Hematopoietic multipotent progenitor cell treated with erythropoietin and hydrocortisone succinate and interleukin-3 and kit ligand, for 6 days (in vitro differentiated cells): Measurements from ENCODE around the gene COX17.
"Not testable (repeated sequence)": the region's sequence is repeated elsewhere in the genome, so short reads cannot be mapped to it uniquely, and the experiment has no call there.

ENCODE experiments used
- DNase-seq: peaks from one replicate; pipeline ENCODE4 v3.0.0-alpha.2; 2015

The COX17 gene, protein sequence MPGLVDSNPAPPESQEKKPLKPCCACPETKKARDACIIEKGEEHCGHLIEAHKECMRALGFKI

DNA sequence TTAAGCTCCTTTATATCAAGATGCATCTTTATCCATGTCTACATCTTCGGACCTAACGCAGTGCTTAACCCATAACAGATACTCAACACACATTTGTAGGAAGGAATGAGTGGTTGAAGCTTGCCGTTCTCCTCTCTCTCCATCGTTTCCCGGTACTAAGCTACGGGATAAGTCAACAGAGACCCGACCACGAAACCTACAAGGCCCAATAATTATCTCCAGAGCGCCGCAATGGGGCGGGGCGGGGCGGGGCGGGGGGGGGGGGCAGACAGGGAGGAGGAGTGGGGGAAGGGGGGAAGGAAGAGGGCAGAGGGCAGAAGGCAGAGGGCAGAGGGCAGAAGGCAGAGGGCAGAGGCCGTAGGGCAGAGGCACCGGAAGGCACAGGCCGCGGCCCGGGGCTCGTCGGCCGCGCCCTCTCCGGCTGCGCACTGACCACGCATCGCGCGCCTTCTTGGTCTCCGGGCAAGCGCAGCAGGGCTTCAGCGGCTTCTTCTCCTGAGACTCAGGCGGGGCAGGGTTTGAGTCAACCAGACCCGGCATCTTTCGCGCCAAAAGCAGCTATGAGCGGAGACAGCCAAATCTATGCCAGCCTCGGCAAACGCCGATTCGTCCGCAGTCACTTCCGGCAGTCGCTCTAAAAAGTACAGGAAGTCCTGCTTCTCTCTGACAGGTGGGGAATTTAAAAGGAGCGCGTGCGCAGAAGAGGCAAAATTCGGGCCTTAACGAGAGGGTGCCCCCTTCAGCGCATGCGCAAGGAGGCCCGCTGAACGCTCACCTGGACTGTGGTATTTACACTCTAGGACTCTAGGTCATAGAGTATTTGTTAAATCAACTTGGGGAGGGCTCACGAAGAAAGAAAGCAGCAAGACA is at the start of gene COX17:
TSS of gene COX17 (minus strand) at position 636 of the 870 bp plus-strand sequence. CDS start at position 540, 96 bp downstream.
- DNase-seq: peak; percentile 99

DNA sequence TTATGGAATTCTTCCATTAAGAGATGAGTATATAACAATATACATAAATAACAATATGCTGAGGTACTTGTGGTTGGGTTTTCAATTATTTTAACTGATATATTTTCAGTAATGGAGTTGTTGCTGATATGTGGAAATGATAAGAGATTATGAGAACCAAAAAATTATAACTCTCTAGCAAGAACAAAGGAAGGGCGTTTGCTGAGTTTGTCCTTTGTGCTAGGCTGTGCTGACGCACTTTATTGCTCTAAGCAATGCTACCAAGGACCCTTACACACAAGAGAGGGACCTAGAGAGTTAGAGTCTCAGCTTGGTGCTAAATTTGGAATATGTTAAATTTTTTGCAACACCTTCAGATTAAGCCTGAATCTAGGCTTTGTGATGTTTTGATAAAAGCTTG is 49.7 kb upstream of the COX17 start:
- DNase-seq: no peak

DNA sequence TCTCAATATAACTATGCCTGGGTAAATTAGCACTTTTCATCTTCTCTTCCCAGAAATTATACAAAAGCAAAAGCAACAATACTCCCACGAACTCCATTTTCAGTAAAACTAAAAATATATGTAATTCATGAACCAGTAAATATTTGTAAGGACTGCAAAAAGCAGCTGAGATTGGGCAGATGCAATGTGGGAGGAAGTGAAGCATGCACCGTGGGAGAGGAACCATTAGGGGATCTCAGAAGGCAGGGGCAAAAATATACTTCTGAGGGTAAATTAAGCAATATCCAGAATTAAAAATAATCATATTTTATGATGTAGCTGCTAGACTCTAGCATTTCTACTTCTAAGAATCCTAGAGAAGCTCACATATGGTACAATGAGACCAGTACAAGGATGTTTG is 45.8 kb upstream of the COX17 start:
- DNase-seq: no peak

DNA sequence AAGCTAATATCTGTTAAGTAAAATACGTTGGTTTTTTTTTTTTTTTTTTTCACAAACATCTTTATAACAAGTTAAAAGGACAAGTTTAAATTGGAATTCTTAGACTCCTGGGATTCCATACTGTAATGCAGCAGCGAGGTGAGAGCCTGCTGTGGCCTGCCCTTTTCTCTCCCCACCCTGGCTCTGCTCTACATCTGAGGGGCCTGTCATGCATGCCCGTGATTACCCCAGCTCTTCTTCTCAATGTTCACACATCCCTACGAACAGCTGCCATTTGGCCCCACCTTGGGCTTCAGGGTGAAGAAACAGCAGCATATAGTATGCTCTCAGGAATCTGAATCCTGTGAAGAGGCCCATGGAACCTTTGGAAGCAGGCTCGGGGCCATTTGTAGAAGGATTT is 40.3 kb upstream of the COX17 start:
- DNase-seq: no peak

DNA sequence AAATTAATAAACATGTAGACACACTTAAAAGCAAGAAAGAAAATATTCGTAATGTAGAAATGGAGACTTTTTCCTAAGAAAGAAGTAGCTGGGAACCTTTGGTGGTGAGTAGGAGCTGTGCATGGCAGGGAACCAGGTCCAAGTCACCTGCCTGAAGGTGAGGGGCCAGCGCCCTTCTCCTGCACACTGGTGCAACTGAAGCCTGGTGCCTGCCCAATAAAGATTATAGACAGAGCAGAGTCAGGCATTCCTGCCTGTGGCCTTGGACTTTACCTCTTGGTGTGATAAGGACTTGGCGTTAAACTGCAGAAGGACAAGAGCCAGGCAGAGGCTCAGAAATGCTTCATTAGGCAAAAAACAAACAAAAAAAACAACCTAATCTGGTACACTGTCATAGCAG is 39.8 kb upstream of the COX17 start:
- DNase-seq: no peak

DNA sequence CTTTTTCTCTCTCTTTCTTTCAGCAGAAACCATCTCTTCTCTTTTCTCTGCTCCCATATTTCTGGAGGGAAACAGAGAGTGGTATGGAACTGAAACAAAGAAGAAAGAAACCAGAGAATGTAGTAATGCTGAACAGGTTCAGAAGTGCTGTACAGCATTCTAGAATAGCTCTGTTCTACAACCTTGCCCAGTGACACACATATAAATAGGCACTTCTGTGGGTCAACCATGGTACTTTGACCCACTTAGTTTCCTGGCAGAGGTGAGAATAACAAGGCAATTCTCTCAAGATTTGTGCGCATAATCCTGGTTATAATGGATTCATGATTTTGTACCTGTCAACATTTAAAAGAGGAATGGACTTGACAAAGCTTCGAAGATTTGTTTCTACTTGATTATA is 37.9 kb upstream of the COX17 start:
- no peak for DNase-seq

DNA sequence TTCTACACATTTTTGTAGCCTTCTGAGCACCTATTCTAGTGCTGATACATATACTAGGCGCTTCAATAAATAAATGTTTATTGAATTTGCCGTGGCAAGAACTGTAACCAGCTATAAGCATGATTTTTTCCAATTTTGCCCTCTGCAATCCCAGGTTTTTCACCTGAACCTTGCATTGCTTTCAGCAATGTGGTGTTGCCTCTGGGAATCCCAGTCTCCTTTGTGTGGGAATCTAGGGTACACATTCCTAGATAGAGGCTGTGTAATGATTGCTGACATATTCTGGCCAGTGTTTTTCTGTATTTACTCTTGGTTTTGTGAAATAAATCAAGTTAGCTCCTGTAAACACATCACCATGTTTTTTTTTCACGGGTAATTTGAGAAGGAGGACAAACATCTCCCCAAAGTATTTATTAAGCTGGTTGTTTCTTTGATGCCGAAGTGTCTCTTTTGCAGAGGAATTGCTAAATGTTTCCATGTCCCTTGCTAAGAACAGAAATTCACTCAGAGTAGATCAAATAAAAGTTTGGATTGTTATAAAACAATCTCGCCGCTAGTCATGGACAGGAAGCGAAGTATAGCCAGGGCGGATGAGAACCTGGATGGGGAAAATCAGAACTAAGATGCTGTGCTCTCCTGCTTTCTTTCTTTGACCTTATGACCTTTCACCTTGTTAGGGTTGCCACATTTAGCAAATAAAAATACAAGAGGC is 26.8 kb upstream of the COX17 start:
- DNase-seq: no peak

DNA sequence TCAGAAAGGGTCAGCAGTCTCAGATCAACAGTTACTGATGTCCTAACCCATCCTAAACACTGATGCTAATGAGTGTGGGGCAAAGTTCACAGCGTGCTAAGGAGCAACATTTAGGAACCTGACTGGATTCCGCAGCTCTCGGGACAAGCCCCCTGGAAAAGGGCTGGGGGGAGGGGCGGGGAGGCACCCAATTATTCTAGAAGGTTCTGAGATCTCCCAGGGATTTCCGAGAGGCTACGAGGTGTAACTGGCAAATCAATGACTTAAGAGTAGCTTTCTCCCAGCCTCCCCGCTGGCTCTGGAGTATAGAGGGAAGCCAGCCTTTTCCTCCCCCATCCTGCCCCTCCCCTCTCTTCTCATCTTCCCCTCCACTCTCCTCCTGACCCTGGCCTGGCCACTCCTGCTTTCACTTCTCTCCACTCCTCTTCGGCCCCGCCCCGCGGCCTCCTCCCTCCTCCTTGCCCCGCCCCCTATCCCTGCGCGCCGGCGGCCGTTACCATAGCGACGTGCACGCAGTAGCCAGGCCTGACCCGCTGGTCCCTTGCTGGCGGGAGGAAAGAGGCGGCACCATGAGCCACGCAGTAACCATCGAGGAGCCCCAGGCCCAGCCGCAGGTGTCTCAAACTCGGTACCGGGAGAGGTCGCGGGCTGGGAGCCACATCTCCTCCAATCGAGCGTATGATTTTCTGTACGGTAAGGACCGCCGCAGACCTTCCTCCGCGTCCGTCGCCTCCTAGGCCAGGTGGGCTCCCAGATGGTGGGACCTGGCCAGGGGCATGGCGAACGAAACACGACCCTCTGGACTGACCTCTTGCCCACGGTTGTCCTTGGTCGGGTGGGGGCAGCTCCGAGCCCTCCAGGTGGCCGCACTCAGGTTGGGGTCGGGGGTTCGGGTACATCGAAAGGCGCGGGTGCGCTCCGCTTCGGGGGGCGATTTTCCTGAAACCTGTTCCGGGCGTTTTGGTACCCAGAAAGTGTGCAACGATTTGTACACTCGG is 25.6 kb upstream of the COX17 start, which contains the start of gene CFAP91:
TSS of gene CFAP91 (plus strand) at position 493 of the 998 bp plus-strand sequence. CDS start at position 570, 77 bp downstream.
- peak; percentile 91 for DNase-seq

DNA sequence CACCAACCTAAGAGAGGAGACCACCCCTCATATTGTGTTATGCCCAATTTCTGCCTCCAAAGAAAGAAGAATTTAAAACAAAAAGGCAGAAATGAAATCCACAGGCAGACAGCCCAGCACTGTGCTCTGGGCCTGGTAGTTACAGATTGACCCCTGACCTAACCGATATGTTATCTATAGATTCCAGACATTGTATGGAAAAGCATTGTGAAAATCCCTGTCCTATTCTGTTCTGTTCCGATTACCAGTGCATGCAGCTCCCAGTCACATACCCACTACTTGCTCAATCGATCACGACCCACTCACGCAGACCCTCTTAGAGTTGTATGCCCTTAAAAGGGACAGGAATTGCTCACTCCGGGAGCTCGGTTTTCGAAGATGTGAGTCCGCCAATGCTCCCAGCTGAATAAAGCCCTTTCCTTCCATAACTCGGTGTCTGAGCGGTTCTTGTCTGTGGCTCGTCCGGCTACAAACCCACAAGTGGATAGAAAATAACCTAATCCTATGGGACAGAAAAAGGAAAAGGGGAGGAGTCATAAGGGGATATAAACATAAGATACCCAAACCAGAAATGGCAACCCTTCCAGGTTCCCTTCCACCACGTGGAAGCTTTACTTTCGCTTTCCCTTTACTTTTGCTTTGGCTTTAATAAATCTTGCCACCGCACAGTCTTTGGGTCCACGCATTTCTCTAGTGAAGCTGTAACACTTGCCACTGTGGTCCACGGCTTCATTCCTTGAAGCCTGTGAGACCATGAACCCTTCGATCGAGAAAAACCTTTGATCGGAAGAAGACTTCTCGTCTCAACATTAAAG is 23.9 kb upstream of the COX17 start:
- DNase-seq: peak; percentile 27

DNA sequence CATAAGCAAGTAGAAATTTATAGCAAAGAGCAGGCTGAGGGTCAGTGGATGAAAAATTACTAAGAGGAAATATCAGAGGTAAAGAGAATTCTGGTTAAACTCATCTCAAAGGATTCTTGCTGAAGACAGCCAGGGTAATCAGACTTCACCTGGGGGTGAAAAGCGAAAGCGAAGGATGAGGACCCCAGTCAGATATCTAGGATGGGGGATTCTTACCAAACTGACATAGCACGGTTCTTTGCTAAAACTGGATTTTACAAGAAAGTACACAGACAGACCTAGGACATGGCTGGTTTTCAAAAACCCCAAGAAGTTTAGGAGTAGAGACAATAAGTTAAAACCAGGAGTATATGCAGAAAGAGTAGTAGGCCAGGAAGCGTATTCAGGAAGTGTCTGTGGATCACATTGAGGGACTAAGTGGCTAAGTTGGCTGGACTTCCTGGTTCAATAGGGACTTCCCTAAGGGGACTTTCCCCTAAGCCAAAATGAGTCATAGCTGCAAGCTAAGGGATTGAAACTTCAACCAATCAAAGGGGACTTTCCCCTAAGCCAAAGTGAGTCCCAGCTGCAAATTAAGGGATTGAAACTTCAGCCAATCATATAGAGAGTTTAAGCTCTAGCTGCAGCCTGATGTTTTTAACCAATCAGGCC is 23.2 kb upstream of the COX17 start:
- no peak for DNase-seq

DNA sequence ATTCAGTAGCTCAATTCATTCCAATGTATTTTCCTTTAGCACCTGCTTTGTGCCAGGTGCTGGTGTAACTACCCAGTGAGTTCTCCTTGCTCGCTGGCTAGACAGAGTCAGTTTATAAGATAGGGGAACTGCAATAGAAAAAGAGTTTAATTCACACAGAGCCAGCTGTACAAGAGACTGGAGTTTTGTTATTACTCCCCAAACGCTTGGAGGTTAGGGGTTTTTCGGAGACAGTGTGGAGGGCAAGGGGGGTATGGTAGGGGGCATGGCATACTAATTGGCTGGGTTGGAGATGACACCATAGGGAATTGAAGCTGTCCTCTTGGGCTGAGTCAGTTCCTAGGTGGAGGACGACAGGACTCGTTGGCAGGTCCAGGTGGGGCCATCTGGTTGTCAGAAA is 20.2 kb upstream of the COX17 start:
- no peak for DNase-seq

DNA sequence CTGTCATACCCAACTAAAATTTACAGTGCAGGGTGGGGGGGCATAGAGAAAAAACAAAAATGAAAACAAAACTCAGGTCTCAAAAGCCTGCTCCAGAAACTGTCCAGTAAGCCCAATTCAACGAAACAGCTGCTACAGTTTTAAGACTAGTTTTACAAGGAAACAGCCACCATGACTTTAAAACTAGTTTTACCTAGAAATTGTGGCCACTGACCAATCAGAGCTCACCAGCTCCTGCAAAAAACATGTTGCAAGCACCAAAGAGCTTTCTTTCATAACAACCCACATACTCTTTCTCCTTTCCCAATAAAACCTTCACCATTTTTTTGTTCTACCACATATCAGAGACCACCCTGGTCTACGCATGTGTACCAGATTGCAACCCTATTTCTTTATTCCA is 18.3 kb upstream of the COX17 start:
- peak; percentile 27 for DNase-seq

DNA sequence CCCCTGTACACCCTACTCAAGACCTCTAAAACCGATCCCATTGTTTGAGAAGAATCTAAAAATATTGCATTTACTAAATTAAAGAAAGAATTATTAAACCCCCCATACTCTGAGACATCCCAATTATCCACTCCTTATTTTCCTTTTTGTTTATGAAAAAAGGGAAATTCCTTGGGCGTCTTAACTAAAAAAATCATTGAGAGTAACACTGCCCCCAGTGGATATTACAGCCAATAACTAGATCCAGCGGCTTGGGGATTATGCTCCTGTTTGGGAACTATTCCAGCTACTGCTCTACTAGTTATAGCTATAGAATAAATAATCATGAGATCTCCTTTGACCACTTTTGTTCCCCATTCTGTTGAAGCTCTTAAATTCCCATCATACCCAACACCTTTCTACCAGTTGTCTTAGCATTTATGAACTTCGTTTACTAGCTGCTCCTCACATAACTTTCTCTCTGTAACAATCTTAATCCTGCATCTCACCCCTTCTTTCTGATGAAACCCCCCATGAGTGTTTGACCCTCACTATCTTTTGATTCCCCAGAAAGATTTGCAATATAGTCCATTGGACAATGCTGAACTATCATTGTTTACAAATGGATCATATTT is 12.9 kb upstream of the COX17 start:
- DNase-seq: peak; percentile 61

DNA sequence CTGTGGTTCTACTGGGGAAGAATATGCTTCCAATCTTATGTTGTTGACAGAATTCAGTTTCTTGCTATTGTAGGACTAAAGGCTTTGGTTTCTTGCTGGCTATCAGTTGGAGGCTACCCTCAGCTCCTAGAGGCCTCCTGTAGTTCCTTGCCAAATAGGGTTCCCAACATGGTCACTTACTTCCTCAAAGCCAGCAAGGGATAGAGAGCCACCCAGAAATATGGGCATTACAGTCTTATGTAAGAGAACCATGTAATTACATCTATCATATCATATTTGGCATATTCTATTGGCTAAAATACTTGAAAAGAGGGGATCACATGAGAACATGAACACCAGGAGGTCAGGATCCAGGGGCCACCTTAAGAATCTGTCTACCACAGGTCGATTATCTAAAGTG is 6.2 kb upstream of the COX17 start:
- no peak for DNase-seq

DNA sequence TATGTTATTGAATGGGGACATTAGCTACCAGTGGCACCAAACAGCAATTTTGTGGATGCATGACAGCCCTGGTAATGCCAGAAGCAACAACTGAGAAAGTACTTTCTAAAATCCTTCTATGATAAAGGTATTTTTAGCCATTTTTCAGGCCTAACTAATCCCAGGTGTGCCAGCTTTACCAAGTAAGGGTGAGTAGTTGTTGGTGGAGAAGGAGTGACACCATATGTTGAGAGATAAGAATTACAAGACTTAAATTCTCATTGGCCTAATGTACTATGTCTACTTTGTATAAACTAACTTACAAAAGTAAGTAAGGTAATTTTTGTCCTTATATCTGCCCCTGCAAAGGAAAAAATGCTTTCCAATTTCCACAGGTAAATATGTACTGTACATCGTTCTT is 4.1 kb upstream of the COX17 start:
- peak; percentile 65 for DNase-seq

DNA sequence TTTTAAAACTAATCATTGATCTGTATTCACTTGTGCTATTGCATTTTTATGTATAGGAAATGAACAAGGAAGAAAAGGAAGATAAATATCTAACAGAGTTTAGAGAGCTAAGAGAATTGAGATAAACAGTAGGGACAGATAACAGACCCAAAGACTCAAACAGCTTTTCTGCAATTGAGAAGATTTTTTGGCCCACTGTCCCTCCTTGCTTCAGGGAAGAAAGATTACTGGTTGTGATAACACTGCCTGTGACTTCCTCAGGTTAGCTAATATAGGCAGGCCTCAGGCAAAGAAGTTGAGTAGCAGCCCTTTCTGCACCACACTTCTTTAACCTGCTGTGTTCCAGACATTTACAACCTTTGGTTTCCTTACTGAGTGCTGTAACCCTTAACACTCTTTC is 2.7 kb upstream of the COX17 start:
- peak; percentile 58 for DNase-seq

DNA sequence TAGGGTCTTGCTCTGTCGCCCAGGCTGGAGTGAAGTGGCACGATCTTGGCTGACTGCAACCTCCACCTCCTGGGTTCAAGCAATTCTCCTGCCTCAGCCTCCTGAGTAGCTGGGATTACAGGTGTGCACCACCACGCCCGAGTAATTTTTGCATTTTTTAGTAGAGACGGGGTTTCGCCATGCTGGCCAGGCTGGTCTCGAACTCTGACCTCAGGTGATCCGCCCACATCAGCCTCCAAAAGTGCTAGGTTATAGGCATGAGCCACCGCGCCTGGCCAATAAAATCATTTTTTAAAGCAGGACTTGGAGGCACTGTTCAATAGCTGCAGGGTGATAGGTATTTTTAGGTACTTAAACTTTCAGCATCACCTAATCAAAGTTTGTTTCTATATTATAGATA is 1.0 kb upstream of the COX17 start:
- DNase-seq: not testable (repeated sequence)

DNA sequence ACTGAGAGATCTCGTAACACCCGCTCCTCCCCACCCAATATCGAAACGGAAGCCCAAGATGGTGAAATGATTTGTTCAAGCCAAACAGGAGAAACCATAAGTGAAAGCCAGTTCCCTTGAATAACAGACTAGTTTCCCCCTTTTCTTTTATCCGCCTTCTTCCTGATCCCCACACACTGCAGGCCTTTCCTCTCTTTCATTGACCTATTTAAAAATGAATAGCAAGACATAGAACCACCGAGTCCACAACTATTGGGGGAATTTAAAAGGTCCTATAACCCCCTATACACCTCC is 382 bp upstream of the COX17 start:
- DNase-seq: no peak

DNA sequence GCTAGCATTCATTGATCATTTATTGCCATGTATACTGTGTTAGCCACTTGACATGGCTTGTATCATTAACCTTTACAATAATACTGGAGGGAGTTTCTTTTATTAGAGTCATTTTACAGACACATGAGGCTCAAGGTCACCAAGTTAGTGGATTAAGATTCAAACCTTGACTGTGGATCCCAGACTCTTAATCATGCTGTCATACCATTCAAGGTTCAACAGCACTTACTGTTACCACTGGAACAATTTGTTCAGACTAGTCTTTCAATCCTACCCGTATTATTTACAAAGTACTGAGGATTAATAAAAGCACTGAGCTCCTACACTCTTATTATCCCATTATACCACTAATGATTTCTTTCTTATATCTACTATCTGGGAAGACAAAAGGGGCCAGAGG is 1.2 kb downstream of the COX17 start:
- no peak for DNase-seq

DNA sequence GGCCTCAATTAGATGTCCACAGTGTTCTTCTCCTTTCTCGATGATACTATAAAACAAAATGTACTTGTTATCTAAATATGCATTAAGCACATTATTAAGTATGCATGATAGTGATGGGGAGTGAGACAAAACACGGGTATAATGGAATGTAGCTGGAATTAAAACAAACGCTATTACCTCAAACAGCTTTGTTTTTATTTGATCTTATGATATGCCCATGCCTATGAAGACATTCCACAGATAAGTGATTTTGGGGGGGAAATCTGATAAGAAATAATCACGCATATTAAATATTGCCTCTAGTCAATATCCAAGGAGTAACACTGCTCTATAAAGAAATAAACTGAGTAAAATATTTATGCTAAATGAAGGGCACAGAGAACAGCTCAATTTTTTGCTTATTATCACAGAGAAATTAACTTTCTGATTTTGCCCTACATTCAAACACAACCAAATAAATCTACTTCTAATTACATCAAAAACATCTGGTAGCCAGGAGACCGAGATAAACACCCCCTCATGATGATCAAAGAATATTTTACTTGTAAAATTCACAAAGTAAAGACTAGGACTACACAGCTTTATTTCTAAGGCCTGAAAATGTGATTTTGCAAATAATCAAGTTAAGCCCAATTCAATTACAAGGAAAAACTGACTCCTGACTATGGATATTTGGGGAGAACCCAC is 1.9 kb downstream of the COX17 start:
- no peak for DNase-seq
